OCI-LY1 (cell line): ENCODE data around the gene TNFRSF1A.

Experiments
- H2AFZ ChIP-seq: fragments of 200-600 bp; sonication (generic), shearing (Covaris generic); 2 replicates; pipeline ENCODE4 v1.6.0; 2014; ENCODE audit warnings: antibody characterized with exemption, mild to moderate bottlenecking, low read length
- H3F3A ChIP-seq: fragments of 200-600 bp; sonication (generic), shearing (Covaris generic); 2 replicates; pipeline ENCODE4 v1.6.0; 2014; ENCODE audit warnings: mild to moderate bottlenecking, antibody characterized with exemption, low read length, moderate library complexity; ENCODE audit not compliant: insufficient read depth
- H3K27ac ChIP-seq: fragments of 200-600 bp; sonication (generic); 2 replicates; pipeline ENCODE4 v1.5.1; 2014; ENCODE audit warnings: low read length, mixed run types, mild to moderate bottlenecking, low read depth; ENCODE audit not compliant: poor library complexity, severe bottlenecking
- H3K27me3 ChIP-seq: fragments of 200-600 bp; sonication (generic); 2 replicates; pipeline ENCODE4 v1.6.0; 2014; ENCODE audit warnings: antibody characterized with exemption, mild to moderate bottlenecking, low read length, moderate library complexity; ENCODE audit not compliant: insufficient read depth
- H3K36me3 ChIP-seq: fragments of 200-600 bp; sonication (generic); 2 replicates; pipeline ENCODE4 v1.6.1; 2014; ENCODE audit warnings: mild to moderate bottlenecking, antibody characterized with exemption, low read length, moderate library complexity, mixed read lengths; ENCODE audit not compliant: insufficient read depth
- H3K4me1 ChIP-seq: fragments of 200-600 bp; sonication (generic); 2 replicates; pipeline ENCODE4 v1.5.1; 2014; ENCODE audit warnings: mild to moderate bottlenecking, low read length, moderate library complexity; ENCODE audit not compliant: insufficient read depth, severe bottlenecking
- H3K4me2 ChIP-seq: fragments of 200-600 bp; sonication (generic), shearing (Covaris generic); 2 replicates; pipeline ENCODE4 v1.6.1; 2014; ENCODE audit warnings: low read length
- H3K4me3 ChIP-seq: fragments of 200-600 bp; sonication (generic); 2 replicates; pipeline ENCODE4 v1.5.1; 2014; ENCODE audit warnings: low read length, low read depth, mild to moderate bottlenecking, mixed read lengths; ENCODE audit not compliant: poor library complexity, severe bottlenecking
- H3K79me2 ChIP-seq: fragments of 200-600 bp; shearing (Covaris generic); 2 replicates; pipeline ENCODE4 v1.6.1; 2016; ENCODE audit warnings: mixed run types, low read length, mixed read lengths; ENCODE audit not compliant: insufficient read depth
- H3K9ac ChIP-seq: fragments of 200-600 bp; sonication (generic), shearing (Covaris generic); 2 replicates; pipeline ENCODE4 v1.6.1; 2014; ENCODE audit warnings: mild to moderate bottlenecking, low read length, mixed read lengths
- H3K9me2 ChIP-seq: fragments of 200-600 bp; sonication (generic), shearing (Covaris generic); 2 replicates; pipeline ENCODE4 v1.6.1; 2014; ENCODE audit warnings: low read depth, mild to moderate bottlenecking, low read length, mixed read lengths
- H3K9me3 ChIP-seq: fragments of 200-600 bp; shearing (Covaris generic); 2 replicates; pipeline ENCODE4 v1.6.1; 2014; ENCODE audit warnings: low read length, mixed read lengths
- H4K20me1 ChIP-seq: fragments of 200-600 bp; sonication (generic), shearing (Covaris generic); 2 replicates; pipeline ENCODE4 v1.6.0; 2016; ENCODE audit warnings: mild to moderate bottlenecking, low read length; ENCODE audit not compliant: insufficient read depth
- CTCF ChIP-seq: fragments of 200-600 bp; sonication (generic), shearing (Covaris generic); IDR thresholded peaks from 2 replicates; pipeline ENCODE4 v1.5.1; 2017; ENCODE audit warnings: mild to moderate bottlenecking, antibody characterized with exemption, low read length, moderate library complexity, mixed read lengths
- EZH2 ChIP-seq: fragments of 200-600 bp; sonication (generic), shearing (Covaris generic); IDR thresholded peaks from 2 replicates; pipeline ENCODE4 v1.8.0; 2017; ENCODE audit warnings: borderline replicate concordance, mixed run types, mild to moderate bottlenecking, antibody characterized with exemption, low read length, moderate library complexity, mixed read lengths

Gene TNFRSF1A

GRCh38 chr12:6322969-6323339 lies 18.9 kb downstream of the TNFRSF1A start:
- Histone ChIP-seq H2AFZ (no peak overlapping the region), H3K9me3 (no peaks in the 10 kb centered on the region), H3K9me2 (no peaks in the 10 kb centered on the region), H3K36me3 (no peaks in the 10 kb centered on the region), H3K4me3 (no peak overlapping the region), H3K4me1 (peaks cover 16% of the 10 kb centered on the region), H3K27ac (no peak overlapping the region), H4K20me1 (no peaks in the 10 kb centered on the region), H3K79me2 (no peaks in the 10 kb centered on the region), H3F3A (no peaks in the 10 kb centered on the region), H3K4me2 (no peak overlapping the region), H3K27me3 (0 out of 2 replicates have a peak, but pooled peaks cover 4% of the 10 kb centered on the region), H3K9ac (no peak overlapping the region)
- TF ChIP-seq CTCF (no peak), EZH2 (no peak)

GRCh38 chr12:6322352-6322751 lies 19.5 kb downstream of the TNFRSF1A start:
- Histone ChIP-seq H3K79me2 (no peaks in the 10 kb centered on the region), H3F3A (no peaks in the 10 kb centered on the region), H3K27ac (no peak overlapping the region), H3K27me3 (0 out of 2 replicates have a peak, but pooled peaks cover 4% of the 10 kb centered on the region), H3K9me2 (no peaks in the 10 kb centered on the region), H3K4me2 (no peak overlapping the region), H2AFZ (no peak overlapping the region), H3K9ac (no peak overlapping the region), H3K9me3 (no peaks in the 10 kb centered on the region), H3K4me3 (no peak overlapping the region), H3K4me1 (peaks cover 16% of the 10 kb centered on the region), H4K20me1 (no peaks in the 10 kb centered on the region), H3K36me3 (no peaks in the 10 kb centered on the region)
- TF ChIP-seq EZH2 (no peak), CTCF (no peak)

- Histone ChIP-seq H3K9ac (no peak overlapping the region), H3K4me1 (peaks cover 16% of the 10 kb centered on the region), H3K4me2 (no peak overlapping the region), H3K27me3 (0 out of 2 replicates have a peak, but pooled peaks cover 8% of the 10 kb centered on the region), H2AFZ (no peak overlapping the region), H3K27ac (no peak overlapping the region), H3K9me2 (no peaks in the 10 kb centered on the region), H3K4me3 (no peak overlapping the region), H3K79me2 (no peaks in the 10 kb centered on the region), H3K36me3 (no peaks in the 10 kb centered on the region), H3K9me3 (no peaks in the 10 kb centered on the region), H3F3A (no peaks in the 10 kb centered on the region), H4K20me1 (no peaks in the 10 kb centered on the region)
- TF ChIP-seq CTCF (no peak), EZH2 (no peak)
Measured at GRCh38 chr12:6321905-6322304, 20.0 kb downstream of the TNFRSF1A start.
